ENCODE data around the gene DNAJB6.

GRCh38 chr7:157457355-157458253 is 120.8 kb downstream of the DNAJB6 start:
- TF ChIP-seq, protein P1, sequence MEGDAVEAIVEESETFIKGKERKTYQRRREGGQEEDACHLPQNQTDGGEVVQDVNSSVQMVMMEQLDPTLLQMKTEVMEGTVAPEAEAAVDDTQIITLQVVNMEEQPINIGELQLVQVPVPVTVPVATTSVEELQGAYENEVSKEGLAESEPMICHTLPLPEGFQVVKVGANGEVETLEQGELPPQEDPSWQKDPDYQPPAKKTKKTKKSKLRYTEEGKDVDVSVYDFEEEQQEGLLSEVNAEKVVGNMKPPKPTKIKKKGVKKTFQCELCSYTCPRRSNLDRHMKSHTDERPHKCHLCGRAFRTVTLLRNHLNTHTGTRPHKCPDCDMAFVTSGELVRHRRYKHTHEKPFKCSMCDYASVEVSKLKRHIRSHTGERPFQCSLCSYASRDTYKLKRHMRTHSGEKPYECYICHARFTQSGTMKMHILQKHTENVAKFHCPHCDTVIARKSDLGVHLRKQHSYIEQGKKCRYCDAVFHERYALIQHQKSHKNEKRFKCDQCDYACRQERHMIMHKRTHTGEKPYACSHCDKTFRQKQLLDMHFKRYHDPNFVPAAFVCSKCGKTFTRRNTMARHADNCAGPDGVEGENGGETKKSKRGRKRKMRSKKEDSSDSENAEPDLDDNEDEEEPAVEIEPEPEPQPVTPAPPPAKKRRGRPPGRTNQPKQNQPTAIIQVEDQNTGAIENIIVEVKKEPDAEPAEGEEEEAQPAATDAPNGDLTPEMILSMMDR (IDR thresholded peaks at IDR 0.05; ENCODE audit: borderline replicate concordance, extremely low read depth, low read length, poor library complexity, severe bottlenecking): no peak
- TF ChIP-seq EZH2 (IDR thresholded peaks at IDR 0.05; ENCODE audit: borderline replicate concordance, low read depth, low read length, severe bottlenecking): no peak
